Measurements from ENCODE around the gene SCYL2.

DNA sequence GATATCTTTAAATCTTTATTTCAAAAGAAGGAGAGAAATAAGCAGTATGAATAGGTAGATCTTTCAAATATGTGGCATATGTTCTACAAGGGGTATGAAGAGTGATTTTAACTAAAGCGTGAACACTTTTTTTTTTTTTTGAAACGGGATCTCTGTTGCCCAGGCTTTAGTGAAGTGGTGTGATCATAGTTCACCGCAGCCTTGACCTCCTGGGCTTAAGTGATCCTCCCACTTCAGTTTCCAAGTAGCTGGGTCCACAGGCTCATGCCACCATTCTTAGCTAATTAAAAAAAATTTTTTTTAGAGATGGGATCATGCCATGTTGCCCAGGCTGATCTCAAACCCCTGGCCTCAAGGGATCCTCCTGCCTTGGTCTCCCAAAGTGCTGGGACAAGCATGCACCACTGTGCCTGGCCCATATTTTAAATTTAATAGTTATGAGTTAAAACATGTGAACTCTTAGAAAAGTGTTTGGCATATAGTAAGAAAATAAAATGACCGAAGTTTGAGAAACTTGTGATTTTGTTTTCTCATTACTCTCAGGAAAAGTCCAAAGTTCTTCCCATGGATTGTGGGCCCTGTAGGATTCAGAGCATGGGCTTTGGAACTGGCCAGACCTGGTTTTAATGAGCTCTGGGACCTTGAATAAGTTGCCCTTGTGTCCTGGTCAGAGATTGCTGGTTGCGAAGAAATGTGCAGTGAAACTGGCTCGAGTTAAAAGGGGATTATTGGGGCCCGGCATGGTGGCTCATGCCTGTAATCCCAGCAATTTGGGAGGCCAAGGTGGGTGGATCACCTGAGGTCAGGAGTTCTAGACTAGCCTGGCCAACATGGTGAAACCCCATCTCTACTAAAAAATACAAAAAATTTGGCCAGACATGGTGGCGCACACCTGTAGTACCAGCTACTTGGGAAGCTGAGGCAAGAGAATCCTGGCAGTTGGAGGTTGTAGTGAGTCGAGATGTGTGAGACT lies 116.9 kb downstream of the SCYL2 start:
- TF ChIP-seq, protein P1, sequence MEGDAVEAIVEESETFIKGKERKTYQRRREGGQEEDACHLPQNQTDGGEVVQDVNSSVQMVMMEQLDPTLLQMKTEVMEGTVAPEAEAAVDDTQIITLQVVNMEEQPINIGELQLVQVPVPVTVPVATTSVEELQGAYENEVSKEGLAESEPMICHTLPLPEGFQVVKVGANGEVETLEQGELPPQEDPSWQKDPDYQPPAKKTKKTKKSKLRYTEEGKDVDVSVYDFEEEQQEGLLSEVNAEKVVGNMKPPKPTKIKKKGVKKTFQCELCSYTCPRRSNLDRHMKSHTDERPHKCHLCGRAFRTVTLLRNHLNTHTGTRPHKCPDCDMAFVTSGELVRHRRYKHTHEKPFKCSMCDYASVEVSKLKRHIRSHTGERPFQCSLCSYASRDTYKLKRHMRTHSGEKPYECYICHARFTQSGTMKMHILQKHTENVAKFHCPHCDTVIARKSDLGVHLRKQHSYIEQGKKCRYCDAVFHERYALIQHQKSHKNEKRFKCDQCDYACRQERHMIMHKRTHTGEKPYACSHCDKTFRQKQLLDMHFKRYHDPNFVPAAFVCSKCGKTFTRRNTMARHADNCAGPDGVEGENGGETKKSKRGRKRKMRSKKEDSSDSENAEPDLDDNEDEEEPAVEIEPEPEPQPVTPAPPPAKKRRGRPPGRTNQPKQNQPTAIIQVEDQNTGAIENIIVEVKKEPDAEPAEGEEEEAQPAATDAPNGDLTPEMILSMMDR (IDR thresholded peaks at IDR 0.05; ENCODE audit: low read depth, low read length, missing input control), result no peak
- TF ChIP-seq TAF1 (conservative IDR thresholded peaks at IDR 0.05) (no peak), EGR1 (IDR thresholded peaks at IDR 0.05; ENCODE audit: low read depth in 2 of 2) (no peak), RAD21 (IDR thresholded peaks at IDR 0.05) (no peak), YY1 (IDR thresholded peaks at IDR 0.05) (no peak), JUND (IDR thresholded peaks at IDR 0.05) (no peak), HNF4A (conservative IDR thresholded peaks at IDR 0.05) (no peak), SP1 (IDR thresholded peaks at IDR 0.05) (no peak), GABPA (IDR thresholded peaks at IDR 0.05 in 1 of 2, conservative IDR thresholded peaks at IDR 0.05 in 1 of 2) (no peak)
- TF ChIP-seq, protein P2, sequence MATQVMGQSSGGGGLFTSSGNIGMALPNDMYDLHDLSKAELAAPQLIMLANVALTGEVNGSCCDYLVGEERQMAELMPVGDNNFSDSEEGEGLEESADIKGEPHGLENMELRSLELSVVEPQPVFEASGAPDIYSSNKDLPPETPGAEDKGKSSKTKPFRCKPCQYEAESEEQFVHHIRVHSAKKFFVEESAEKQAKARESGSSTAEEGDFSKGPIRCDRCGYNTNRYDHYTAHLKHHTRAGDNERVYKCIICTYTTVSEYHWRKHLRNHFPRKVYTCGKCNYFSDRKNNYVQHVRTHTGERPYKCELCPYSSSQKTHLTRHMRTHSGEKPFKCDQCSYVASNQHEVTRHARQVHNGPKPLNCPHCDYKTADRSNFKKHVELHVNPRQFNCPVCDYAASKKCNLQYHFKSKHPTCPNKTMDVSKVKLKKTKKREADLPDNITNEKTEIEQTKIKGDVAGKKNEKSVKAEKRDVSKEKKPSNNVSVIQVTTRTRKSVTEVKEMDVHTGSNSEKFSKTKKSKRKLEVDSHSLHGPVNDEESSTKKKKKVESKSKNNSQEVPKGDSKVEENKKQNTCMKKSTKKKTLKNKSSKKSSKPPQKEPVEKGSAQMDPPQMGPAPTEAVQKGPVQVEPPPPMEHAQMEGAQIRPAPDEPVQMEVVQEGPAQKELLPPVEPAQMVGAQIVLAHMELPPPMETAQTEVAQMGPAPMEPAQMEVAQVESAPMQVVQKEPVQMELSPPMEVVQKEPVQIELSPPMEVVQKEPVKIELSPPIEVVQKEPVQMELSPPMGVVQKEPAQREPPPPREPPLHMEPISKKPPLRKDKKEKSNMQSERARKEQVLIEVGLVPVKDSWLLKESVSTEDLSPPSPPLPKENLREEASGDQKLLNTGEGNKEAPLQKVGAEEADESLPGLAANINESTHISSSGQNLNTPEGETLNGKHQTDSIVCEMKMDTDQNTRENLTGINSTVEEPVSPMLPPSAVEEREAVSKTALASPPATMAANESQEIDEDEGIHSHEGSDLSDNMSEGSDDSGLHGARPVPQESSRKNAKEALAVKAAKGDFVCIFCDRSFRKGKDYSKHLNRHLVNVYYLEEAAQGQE (IDR thresholded peaks at IDR 0.05), result no peak
- TF ChIP-seq, protein P3, sequence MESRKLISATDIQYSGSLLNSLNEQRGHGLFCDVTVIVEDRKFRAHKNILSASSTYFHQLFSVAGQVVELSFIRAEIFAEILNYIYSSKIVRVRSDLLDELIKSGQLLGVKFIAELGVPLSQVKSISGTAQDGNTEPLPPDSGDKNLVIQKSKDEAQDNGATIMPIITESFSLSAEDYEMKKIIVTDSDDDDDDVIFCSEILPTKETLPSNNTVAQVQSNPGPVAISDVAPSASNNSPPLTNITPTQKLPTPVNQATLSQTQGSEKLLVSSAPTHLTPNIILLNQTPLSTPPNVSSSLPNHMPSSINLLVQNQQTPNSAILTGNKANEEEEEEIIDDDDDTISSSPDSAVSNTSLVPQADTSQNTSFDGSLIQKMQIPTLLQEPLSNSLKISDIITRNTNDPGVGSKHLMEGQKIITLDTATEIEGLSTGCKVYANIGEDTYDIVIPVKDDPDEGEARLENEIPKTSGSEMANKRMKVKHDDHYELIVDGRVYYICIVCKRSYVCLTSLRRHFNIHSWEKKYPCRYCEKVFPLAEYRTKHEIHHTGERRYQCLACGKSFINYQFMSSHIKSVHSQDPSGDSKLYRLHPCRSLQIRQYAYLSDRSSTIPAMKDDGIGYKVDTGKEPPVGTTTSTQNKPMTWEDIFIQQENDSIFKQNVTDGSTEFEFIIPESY (IDR thresholded peaks at IDR 0.05), result no peak
- TF ChIP-seq, protein P4, sequence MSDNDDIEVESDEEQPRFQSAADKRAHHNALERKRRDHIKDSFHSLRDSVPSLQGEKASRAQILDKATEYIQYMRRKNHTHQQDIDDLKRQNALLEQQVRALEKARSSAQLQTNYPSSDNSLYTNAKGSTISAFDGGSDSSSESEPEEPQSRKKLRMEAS (IDR thresholded peaks at IDR 0.05), result no peak
- TF ChIP-seq, protein P5, sequence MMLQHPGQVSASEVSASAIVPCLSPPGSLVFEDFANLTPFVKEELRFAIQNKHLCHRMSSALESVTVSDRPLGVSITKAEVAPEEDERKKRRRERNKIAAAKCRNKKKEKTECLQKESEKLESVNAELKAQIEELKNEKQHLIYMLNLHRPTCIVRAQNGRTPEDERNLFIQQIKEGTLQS (IDR thresholded peaks at IDR 0.05), result no peak

Data from liver (tissue), 3 donors.